COR-L47 (cell line): ENCODE measurements around the gene MED4.
A peak's percentile ranks its signal among the peaks of the same experiment; 100 is the strongest.
"Not testable (repeated sequence)": the region's sequence is repeated elsewhere in the genome, so short reads cannot be mapped to it uniquely, and the experiment has no call there.

Experiments
- DNase-seq: peaks from one replicate; lab custom pipeline; 2025; lab: John Stamatoyannopoulos, UW

MED4 gene

DNA sequence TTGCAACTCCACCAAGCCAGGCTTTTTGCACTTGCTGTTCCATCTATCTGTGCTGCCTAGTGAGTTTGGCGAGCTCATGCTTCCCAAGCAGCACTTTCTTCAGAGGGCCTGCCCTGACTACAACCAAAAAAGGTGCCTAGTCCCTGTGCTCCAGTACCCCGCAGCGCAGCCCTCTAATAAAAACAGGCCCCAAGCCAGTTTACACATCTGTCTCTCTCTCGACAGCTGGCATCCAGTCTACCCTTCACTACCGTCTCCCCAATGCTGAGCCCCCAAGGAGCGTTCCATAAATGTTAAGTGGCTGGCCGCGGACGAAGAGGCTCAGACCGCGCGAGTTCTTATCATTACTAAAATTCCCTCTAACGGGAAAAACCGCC, 512 bp downstream of the MED4 start:
- no peak for DNase-seq

GRCh38 chr13:48093588-48093987, 1.3 kb downstream of the MED4 start:
- no peak for DNase-seq

DNA sequence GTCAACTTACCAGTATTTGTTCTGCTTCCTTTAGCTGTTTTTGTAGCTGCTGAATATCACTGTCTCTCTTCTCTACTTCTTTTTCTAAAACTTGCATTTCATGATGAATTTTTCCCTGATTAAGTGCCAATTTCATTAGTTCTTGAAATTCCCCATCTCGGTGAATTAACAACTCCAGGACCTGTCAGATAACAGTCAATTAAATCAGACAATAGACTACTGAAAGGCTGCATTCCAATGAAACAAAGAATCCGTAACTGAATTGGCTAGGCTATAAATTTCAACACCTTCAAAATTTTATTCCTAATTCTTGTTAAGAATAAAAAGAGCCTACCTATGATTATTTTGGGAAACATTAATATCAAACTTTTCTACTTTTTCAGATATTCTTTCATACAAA, 8.6 kb downstream of the MED4 start:
- no peak for DNase-seq

DNA sequence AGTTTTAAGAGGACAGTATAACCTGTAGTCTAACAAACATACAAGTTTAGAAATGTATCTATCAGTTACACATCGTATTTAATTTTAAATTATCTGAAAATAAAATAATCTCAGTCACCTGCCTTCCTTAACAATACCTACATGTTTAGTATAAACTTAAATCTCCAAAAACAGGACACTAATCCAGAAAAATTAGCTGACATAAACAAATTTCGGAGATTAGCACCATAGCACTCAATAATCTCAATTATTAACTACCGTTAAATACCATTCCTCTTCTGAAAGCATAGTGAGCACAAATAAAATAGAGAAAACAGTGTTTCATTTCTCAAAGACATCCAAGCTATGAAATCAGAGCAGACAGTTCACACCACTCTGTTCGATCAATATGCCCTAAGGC, 13.2 kb downstream of the MED4 start:
- DNase-seq: no peak

- DNase-seq: peak; percentile 14
Measured at GRCh38 chr13:48078251-48078656, 16.6 kb downstream of the MED4 start.

DNA sequence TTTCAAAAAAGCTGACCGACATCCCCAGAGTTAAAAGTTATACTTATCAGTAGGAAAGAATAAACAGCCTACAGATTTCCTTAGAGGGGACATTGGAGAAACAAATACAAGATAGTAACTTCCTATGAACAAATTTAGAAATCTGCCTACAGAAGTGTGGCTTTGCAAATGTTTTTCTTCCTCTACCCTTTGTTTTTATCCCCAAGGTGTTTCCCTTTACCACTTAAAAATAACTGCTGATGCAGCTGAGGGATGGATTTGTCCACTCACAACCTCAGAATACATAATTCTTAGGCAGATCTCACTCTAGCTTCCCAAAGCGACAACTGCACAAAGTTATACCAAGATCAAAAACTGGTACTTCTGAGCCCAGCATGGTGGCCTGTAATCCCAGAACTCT, 20.9 kb downstream of the MED4 start:
- no peak for DNase-seq

GRCh38 chr13:48072787-48073186, 22.1 kb downstream of the MED4 start:
- DNase-seq: no peak

DNA sequence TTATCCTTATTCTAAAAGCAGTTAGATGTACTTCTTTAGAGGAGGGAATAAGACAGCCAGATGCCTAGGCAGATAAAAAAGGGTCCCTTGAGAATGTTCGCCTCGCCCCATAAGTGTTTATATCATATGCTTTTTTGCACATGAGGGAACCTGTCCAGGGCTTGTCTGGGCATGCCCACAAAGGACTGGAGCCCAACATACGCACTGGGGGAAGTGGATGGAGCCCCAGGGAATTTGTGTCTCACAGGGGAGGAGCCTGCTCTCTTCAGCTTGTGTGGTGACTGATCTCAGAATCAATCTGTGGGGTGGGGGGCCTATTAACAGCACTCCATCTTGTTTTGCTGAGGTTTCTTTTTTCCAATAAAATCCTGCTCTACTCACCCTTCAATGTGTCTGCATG, 22.6 kb downstream of the MED4 start:
- DNase-seq: no peak

- DNase-seq: no peak
Measured at GRCh38 chr13:48070942-48071341, 24.0 kb downstream of the MED4 start.

DNA sequence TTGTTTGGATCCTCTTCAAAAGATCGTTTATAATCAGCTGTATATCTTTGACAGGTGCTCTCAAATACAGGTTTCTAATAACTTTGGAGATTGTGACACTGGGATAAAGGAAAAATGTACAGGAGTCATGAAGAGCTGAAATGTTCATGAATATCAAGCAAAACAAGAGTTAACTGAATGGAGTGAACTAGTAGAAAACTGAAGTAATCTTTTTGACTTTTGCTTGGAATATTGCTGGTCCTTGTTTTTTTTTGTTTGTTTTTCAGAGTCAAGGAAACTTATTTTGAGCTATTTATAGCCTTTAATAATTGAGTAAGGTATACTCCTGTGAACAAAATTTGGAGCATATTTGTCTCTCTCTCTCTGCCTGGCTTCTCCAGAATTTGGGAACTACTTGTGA, 25.3 kb downstream of the MED4 start:
- no peak for DNase-seq

DNA sequence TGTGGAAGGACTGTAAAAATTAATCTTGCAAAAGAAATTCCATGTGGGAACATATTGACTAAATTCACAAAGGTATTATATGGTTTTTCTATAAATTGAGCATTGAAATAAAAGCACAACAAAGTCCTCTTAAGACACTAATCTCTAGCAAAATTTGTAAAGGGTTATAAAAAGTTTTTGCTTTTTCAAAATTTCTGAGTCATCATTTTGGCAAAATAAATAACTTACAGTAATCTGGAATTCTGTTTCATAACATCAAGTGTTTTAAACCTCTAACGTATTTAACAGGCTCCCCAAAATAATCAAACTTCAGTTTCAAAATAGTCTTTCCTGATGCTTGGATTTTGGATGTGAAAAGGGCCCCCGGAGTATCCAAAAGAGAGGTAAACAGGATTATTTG, 26.0 kb downstream of the MED4 start:
- no peak for DNase-seq

GRCh38 chr13:48068036-48068435, 26.9 kb downstream of the MED4 start:
- DNase-seq: no peak

DNA sequence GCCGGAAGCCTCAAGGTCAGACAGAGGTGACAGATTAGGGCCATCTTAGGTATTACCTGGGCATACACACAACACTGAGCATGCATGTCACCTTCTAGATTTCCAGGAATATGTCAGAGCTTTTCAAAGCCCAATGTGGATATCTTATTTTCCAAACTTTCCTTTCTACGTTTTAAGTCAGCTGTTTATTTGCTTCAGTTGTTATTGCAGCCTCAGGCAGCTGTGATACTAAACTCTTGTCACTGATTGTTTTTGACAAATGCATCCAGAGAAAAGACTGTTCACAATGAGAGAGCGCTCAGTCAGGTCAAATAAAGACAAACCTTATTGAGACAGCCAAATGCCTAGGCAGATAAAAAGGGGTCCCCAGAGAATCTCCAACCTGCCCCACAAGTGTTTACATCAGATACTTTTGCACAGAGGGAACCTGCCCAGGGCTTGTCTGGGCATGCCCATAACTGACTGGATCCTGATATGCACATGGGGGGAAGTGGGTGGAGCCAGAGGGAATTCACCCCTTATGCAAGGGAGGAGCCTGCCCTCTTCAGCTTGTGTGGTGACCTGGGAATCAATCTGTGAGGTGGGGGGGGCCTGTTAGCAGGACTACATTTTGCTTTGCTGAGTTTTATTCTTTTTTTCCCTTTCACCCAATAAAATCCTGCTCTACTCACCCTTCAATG, 28.5 kb downstream of the MED4 start:
- no peak for DNase-seq

DNA sequence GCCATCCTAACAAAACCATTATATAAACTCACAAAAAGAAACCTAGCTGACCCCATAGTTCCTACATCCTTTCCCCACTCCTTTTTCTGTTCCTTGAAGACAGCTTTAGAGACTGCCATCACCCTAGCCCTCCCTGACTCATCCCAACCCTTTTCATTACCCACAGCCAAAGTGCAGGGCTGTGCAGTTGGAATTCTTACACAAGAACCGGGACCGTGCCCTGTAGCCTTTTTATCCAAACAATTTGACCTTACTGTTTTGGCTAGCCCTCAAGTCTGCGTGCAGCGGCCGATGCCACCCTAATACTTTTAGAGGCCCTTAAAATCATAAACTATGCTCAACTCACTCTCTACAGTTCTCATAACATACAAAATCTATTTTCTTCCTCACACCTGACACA, 35.0 kb downstream of the MED4 start:
- DNase-seq: not testable (repeated sequence)

- not testable (repeated sequence) for DNase-seq
Measured at GRCh38 chr13:48058536-48058935, 36.4 kb downstream of the MED4 start.

DNA sequence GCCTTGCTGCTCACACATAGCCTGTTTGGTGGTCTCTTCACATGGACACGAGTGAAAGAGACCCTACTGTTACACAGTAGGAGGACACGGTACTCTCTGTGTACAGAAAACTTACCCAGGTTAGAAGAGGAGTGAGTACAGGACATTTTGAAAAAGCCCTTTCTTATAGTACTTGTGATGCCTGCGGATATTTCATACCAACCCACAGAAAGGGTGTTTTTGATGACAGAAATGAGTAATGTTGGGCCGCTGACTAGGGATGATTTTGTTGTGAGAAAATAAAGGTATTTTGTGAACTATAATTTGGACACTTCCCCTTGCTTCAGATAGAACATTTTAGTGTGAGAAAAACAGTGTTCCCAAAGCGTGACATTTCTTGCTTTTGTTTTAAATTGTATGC, 39.2 kb downstream of the MED4 start:
- no peak for DNase-seq

GRCh38 chr13:48054601-48055000, 40.3 kb downstream of the MED4 start:
- no peak for DNase-seq

DNA sequence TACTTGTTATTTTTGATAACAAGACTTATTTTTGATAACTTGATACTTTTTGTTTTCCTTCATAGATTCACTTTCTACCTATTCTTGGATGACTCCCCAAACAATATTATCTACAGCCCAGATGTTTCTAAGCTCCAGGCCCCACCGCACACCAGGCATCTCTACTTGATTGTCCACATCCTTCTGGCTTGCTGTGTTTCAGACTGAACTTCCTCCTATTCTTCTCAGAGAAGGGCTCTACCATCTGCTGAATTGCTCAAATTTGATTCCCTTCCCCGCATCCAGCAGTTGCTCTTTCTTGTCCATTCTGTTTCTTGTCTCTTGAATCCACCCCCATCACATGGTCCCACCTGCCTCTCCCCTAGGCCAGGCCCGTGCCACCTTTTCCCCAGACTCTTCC, 44.4 kb downstream of the MED4 start:
- no peak for DNase-seq

GRCh38 chr13:48043789-48044503, 51.0 kb downstream of the MED4 start:
- DNase-seq: no peak

GRCh38 chr13:48042894-48043293, 52.0 kb downstream of the MED4 start:
- DNase-seq: no peak

GRCh38 chr13:48040896-48041295, 54.0 kb downstream of the MED4 start:
- no peak for DNase-seq

- no peak for DNase-seq
Measured at GRCh38 chr13:48040049-48040448, 54.9 kb downstream of the MED4 start.

DNA sequence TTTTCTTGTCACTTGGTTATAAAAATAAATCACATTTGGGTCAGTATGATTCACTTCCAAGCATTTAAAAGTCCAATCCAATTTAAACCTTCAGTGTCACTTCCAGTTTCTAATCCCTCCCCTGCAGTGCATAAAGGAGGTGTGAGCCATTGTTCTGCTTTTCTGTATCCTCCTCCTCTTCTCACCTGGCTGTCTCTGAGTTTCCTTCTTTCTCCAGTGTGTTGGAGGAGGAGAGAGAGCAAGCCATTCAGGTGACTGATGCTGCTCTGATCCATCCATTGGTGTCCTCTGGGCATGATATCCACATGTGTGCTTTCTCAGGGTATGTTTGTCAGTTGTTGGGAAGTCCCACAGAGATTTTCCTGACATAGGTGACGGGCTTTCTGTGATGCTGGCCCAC, 56.1 kb downstream of the MED4 start:
- no peak for DNase-seq
